Measurements from ENCODE around the gene ZNF185.
"Not testable (repeated sequence)": the region's sequence is repeated elsewhere in the genome, so short reads cannot be mapped to it uniquely, and the experiment has no call there.

Gene ZNF185

GRCh38 chrX:152895724-152896420 is 2.0 kb upstream of the ZNF185 start:
- DNase-seq: no peak

- DNase-seq: no peak
These were observed 1.4 kb upstream of the ZNF185 start for GRCh38 chrX:152896450-152896849.

DNA sequence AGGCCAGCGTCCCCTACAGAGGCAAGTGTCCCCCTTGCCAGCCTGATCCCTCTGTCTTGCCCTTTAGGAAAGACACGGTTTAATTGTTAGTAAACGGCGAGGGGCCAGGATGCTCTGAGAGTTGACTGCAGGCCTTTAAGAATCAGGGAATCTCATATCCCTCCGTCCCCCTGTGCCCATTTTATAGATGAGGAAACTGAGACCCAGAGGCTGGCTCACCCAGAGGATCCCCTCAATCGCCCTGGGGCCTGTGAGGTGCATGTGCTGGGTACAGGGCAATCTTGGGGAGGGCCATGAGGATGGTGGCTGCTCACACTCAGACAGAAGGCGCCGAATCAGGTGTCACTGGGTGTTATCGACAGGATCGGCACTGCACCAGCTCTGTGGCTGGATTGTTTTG is 575 bp downstream of the ZNF185 start:
- no peak for DNase-seq

DNA sequence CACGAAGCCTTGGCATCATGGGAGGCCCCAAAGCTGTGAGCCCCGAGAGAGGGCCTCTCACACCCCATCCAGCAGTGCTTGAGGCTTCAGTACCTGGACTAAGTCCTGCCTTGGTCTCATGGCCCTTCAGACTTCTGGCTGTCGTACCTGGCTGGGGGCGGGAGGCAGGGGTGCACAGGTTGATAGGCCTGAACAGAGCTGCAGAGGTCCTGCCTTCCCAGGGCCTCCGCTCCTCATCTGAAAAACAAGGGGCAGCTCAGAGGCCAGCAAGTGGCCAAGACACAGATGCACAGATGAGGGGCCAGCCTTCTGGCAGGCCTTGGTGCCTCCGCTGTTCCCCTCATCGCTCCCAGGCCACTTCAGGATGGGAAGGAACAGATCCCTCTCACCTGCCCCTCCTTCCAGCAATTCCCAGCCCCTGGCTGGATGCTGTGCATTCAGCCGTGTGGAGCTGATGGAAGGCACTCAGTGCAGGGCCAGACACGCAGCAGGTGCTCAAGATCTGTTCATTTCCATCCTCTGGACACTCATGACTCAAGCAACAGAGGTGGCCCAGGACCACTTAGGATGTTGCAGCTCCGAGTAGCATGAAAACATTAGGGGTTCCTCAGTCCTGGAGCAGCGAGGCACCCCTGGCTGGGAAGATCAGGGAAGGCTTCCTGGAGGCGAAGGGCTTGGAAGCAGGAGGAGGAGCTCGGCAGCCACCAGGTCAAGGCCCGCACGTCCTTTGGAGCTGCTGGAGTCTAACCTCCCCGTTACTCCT is 1.4 kb downstream of the ZNF185 start:
- no peak for DNase-seq

DNA sequence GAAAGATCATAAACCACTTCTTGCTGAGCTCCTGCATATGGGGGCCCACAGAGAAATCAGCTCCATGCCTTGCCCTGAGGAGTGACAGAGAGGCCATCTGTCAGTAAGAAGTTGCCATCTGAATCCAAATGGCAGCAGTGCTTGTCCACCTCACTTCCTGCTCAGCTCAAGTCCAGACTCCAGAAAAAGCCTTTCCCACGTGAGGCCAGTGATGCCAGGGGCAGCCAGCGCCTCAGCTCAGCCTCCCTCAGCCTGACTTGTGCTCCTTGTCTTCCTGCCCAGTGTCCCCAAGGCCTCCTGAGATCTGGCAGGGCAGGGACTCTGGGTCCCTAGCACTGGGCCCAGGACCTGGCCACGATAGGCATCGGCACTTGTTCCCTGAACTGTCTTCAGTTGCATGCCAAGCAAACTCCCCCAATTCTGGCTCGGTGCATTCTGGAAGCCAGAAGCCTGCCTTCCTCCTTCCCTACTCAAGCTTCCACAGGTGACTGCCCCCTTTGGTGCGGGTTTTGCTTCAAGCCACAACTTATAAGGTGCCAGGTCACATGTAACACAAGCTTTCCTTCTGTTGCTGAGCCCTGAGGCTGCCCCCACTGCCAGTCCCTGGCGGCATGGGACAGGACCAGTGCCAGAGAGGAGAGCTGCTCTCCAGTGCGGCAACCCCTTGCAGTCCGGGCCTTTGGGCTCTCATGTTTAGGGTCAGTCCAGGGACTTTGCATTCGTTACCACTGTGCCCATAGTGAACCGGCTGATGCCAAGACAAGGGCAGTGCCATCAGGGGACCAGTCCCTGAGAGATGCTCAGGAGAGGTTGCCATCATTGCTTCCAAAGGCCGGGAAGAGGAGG is 2.2 kb downstream of the ZNF185 start:
- no peak for DNase-seq

GRCh38 chrX:152900937-152901445 is 3.1 kb downstream of the ZNF185 start:
- DNase-seq: no peak

- DNase-seq: no peak
These were observed 4.1 kb downstream of the ZNF185 start for GRCh38 chrX:152901816-152902501.

DNA sequence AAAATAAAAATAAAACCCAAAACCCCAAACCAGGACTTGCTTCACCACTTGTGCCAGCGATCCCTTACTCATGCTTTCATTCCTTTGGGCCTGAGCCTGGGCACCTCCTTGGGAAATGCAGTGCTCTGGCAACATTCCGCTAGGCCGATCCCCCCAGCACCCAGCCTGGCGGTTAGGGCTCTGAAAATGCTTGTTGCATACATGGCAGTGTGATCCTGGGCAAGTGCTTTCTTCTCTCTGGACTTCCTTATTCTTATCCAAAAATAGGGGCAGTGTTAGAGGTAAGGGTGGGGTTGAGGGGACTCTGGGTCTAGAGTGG is 4.6 kb downstream of the ZNF185 start:
- DNase-seq: no peak

GRCh38 chrX:152903589-152903988 is 5.7 kb downstream of the ZNF185 start:
- no peak for DNase-seq

DNA sequence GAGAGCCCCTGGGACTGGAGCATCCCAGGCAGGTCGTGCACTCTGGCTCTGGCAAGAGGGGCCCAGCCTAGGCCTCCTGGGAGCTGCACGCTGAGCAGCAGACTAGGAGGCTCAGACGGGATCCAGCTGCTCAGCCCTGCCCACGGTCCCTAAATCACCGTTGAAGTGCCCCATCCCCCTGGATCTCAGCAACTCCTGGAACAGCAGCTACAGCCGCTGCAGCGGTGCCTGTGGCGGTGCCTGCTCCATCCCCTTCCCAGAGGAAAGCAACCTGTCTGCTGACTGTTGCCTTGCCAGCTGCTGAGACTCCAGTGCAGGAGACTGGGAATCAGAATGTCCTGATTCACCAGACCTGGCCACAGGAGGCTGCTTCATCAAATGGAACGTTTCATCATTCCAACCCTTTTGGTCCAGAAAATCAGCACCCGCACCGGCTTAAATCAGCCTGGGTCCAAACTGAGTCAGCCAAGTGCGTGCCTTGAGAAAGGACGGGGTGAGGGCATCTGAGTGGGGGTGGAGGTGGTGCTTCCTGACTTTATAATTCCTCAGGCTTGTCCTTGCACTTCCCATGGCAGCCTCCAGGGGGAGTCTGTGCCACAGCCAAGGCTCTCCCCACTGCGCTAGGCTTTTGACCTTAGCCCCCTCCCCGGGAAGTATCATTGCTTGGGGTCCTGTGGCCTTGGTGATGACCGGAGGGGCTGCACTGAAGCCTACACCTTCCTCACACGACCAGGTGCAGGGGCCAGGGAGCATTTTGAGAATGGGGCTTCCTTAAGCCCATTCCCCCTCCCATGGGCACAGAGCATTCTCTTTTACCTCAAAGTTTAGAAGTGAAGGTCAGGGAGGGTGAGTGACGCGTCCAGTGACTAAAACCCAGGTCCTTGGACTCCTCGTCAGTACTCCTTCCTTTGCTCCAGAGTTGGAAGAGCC is 6.5 kb downstream of the ZNF185 start:
- peak; percentile 48 for DNase-seq

DNA sequence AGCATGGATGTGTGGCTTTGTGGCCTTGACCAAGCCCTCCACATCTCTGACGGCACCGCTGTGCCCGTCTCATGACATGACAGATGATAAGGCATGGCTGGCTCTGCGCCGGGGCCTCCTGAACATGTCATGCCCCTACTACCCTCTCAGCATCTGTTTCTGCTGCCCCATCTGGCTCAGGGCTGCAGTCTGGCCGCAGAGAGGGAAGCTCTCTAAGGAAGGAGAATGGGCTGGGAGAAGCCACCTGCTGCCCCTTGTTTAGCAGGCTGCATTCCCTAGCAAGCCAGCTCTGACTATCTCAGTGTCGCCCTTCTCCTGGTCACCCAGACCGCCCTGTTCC is 7.2 kb downstream of the ZNF185 start:
- no peak for DNase-seq

- peak; percentile 13 for DNase-seq
These were observed 9.3 kb downstream of the ZNF185 start for GRCh38 chrX:152907084-152907651.

DNA sequence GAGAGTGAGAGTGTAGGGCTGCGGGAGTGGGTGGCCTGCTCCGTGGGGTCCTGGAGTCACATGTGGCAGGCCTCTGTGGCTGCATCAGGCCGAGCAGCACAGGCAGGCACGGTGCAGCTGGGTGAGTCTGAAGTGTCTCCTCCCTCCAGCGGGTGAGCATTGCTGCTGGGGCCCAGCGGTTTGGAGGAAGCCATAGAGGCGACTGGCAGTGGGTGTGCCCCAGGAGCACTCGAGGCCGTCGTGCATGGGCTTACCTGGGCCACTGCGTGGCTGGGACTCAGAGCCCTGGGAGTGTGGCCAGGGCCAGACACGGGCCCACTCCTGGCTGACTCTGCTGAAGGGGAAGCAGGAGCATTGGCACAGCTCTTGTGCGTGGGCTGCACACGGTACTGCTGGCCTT is 10.6 kb downstream of the ZNF185 start:
- DNase-seq: no peak

- not testable (repeated sequence) for DNase-seq
These were observed 12.2 kb downstream of the ZNF185 start for GRCh38 chrX:152910018-152910417.

GRCh38 chrX:152912106-152912505 is 14.2 kb downstream of the ZNF185 start:
- peak; percentile 13 for DNase-seq

DNA sequence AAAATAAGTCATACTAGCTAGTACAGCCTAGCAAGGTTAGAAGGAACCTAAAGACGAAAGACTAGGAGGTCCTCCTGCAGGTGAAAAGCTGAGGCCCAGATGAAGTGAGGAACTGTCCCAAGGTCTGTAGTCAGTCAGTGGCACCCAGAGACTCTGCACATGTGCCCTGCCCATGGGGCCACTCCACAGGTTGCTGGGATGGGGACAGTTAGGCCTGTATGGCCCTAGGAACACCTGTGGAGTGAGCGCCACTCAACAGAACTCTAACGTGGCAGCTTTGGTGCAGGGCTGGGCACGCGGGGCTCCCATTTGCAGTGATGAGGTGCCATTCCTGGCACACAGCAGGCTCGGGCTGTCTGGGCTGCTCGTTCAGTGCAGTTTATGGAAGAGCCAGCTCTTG is 14.8 kb downstream of the ZNF185 start:
- DNase-seq: no peak

- no peak for DNase-seq
These were observed 15.5 kb downstream of the ZNF185 start for GRCh38 chrX:152913346-152913745.

GRCh38 chrX:152913910-152914309 is 16.0 kb downstream of the ZNF185 start:
- no peak for DNase-seq

- DNase-seq: peak; percentile 13
These were observed 17.8 kb downstream of the ZNF185 start for GRCh38 chrX:152915541-152916241.

GRCh38 chrX:152917656-152918579 is 20.1 kb downstream of the ZNF185 start:
- no peak for DNase-seq

Measured in activated CD4-positive, alpha-beta T cell treated with anti-CD3 and anti-CD28 coated beads for 48 hours (primary cell).